Kidney (tissue), 14 donors: ENCODE results near the gene VWA5A. TPM values are rescaled to one million over a fixed set of nuclear protein-coding genes. Genes with fewer than 3 reads are reported as not detected.

Source experiments
- DNase-seq, 5 donors: peaks; one replicate each; pipeline ENCODE4 v3.0.0-alpha.2; 2013 to 2020
- FAIRE-seq: peaks from 2 replicates; lab custom pipeline; 2012; peaks lifted over from hg19 to GRCh38; lab: Jason Lieb, UNC
- H3K27ac ChIP-seq, 2 donors: one replicate each; pipeline ENCODE4 v1.7.0; 2013; ENCODE audit warnings: low read depth in 2 of 2, low read length in 2 of 2, inconsistent platforms in 1 of 2
- H3K27me3 ChIP-seq: one replicate; pipeline ENCODE4 v1.7.1; 2013; ENCODE audit warnings: low read length, inconsistent platforms; ENCODE audit not compliant: control insufficient read depth, insufficient read depth
- H3K36me3 ChIP-seq, 3 donors: one replicate each; pipeline versions ENCODE4 v1.7.0 to v1.7.1; 2013; ENCODE audit warnings: low read length in 3 of 3, control low read depth in 1 of 3, inconsistent platforms in 1 of 3; ENCODE audit not compliant: insufficient read depth in 3 of 3, control insufficient read depth in 2 of 3
- H3K4me1 ChIP-seq, 3 donors: one replicate each; pipeline versions ENCODE4 v1.7.0 to v1.7.1; 2013; ENCODE audit warnings: low read length in 3 of 3, inconsistent platforms in 1 of 3, low read depth in 1 of 3; ENCODE audit not compliant: control insufficient read depth in 2 of 3, insufficient read depth in 2 of 3
- H3K4me3 ChIP-seq, 3 donors: one replicate each; pipeline versions ENCODE4 v1.7.0 to v1.8.1; 2013; ENCODE audit warnings: low read length in 3 of 3, control low read depth in 1 of 3, inconsistent platforms in 1 of 3
- H3K9ac ChIP-seq, 3 donors: one replicate each; pipeline versions ENCODE4 v1.7.0 to v1.7.1; 2013; ENCODE audit warnings: low read length in 3 of 3, control low read depth in 1 of 3, inconsistent platforms in 1 of 3
- H3K9me3 ChIP-seq, 3 donors: one replicate each; pipeline versions ENCODE4 v1.7.0 to v1.7.1; 2013; ENCODE audit warnings: low read length in 3 of 3, control low read depth in 1 of 3, inconsistent platforms in 1 of 3; ENCODE audit not compliant: control insufficient read depth in 2 of 3, insufficient read depth in 1 of 3
- CTCF ChIP-seq: IDR thresholded peaks from 3 replicates; pipeline ENCODE4 v1.5.1; 2012; ENCODE audit warnings: mild to moderate bottlenecking, moderate library complexity, borderline replicate concordance; ENCODE audit not compliant: insufficient read depth; ENCODE audit errors: extremely low read depth
- intact Hi-C: fragments of 100-400 bp; cut with DNase I; formaldehyde crosslinking; loops from one replicate; pipeline ENCODE4 v1.11.1; 2022
- polyA plus RNA-seq: library from polyadenylated mRNA; stranded (reverse); fragments of 350-450 nt; fragmentation: Illumina TruSeq; extraction: RNeasy Lipid Tissue Mini Kit (QIAGEN cat#74804); gene quantifications from one replicate; pipeline ENCODE4 v1.2.3, GENCODE V29; 2014; ENCODE audit warnings: low read depth, low replicate concordance; ENCODE audit not compliant: insufficient read depth
- total RNA-seq: library from RNA; stranded (reverse); fragmentation: NEBNext Ultra II Directional; extraction: Animal tissue kit (Norgen Biotek cat#: 25700); gene quantifications from one replicate; pipeline ENCODE4 v1.2.1, GENCODE V29; 2021
- donor health status: control.
- donor health status: control.
- donor health status: control.
- donor health status: control.
- donor health status: control.
- donor health status: DM: yes; HTN: yes; CAD: no.
- donor health status: Normal renal cell carcinoma (clear cell type).

Gene VWA5A
- total and polyA plus RNA-seq, 2 donors from 2014 or later = 25.0 to 57.2 TPM

DNA sequence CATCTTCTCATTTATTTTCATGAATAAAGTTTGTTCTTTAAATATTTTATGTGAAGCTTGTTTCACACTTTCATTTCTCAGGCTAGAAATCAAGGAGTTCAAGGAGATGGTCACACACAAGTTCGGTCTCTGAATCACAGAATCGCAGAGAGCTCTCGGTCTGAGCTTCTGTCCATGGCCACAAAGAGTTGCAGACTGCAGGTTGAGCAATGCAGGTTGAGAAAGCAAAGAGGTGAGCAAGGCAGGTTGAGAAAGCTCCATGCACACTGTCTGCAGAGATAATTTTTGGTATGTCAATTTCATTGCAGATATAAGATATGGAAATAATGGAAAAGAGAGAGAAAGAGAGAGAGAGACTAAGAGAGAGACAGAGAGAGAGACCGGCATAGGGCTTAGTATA, 32.9 kb upstream of the VWA5A start:
- H3K9ac ChIP-seq = no peak overlapping the region
- H3K4me1 ChIP-seq = no peaks in the 10 kb centered on the region
- no peaks in the 10 kb centered on the region for H3K27me3 ChIP-seq
- FAIRE-seq = no peak
- H3K36me3 ChIP-seq = no peaks in the 10 kb centered on the region
- H3K27ac ChIP-seq = no peak overlapping the region
- intact Hi-C loops = no loop called here
- no peak for TF ChIP-seq CTCF
- no peaks in the 10 kb centered on the region for H3K9me3 ChIP-seq
- no peak overlapping the region for H3K4me3 ChIP-seq
- no peak for DNase-seq

- no peaks in the 10 kb centered on the region for H3K9me3 ChIP-seq
- H3K9ac ChIP-seq = no peak overlapping the region
- H3K4me3 ChIP-seq = no peak overlapping the region
- intact Hi-C loops = no loop called here
- FAIRE-seq (no peak), DNase-seq (no peak)
- no peaks in the 10 kb centered on the region for H3K4me1 ChIP-seq
- TF ChIP-seq CTCF = no peak
- no peaks in the 10 kb centered on the region for H3K36me3 ChIP-seq
- H3K27me3 ChIP-seq = no peaks in the 10 kb centered on the region
- no peak overlapping the region for H3K27ac ChIP-seq
Observed at GRCh38 chr11:124085583-124085982, 29.7 kb upstream of the VWA5A start.

- FAIRE-seq (no peak), DNase-seq (no peak)
- H3K36me3 ChIP-seq = no peaks in the 10 kb centered on the region
- H3K9ac ChIP-seq = no peak overlapping the region
- no peak overlapping the region for H3K4me3 ChIP-seq
- H3K27me3 ChIP-seq = no peaks in the 10 kb centered on the region
- H3K27ac ChIP-seq = no peak overlapping the region
- intact Hi-C loops = no loop called here
- TF ChIP-seq CTCF = no peak
- H3K4me1 ChIP-seq = no peaks in the 10 kb centered on the region
- no peaks in the 10 kb centered on the region for H3K9me3 ChIP-seq
Observed at GRCh38 chr11:124085997-124086846, 29.0 kb upstream of the VWA5A start.

DNA sequence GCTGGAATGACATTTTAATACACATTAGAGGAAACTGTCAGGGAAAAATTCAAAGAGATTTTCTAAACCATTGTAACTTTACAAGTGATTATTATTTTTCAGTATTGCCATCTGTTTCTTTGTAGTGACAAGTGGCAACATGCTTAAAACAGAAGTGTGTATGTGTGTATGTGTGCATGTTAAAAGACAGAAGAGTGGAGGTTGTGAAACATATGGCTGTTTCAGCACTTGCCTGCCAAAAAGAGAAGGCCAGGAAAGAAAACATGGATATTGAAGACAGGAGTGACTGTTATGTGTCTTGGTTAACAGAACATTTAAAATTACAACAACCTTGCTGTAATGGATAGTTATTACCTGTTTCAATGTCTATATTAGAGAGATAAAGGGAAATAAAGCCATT, 24.3 kb upstream of the VWA5A start:
- no peak overlapping the region for H3K4me3 ChIP-seq
- DNase-seq (no peak), FAIRE-seq (no peak)
- H3K9ac ChIP-seq = no peak overlapping the region
- intact Hi-C loops = no loop called here
- no peak for TF ChIP-seq CTCF
- H3K27ac ChIP-seq = no peak overlapping the region
- no peaks in the 10 kb centered on the region for H3K4me1 ChIP-seq
- H3K9me3 ChIP-seq = no peaks in the 10 kb centered on the region
- H3K27me3 ChIP-seq = no peaks in the 10 kb centered on the region
- no peaks in the 10 kb centered on the region for H3K36me3 ChIP-seq
